ENCODE results near the gene YY2. TPM values are rescaled to one million over a fixed set of nuclear protein-coding genes. Genes with fewer than 3 reads are reported as not detected.

Gene YY2
- polyA plus RNA-seq, 2 of the 4 experiments (the other 2 are of a cell fraction), result 1.8 to 3.2 TPM

Small RNAs within 50 kb of the gene (small RNA-seq; reads per million reads assigned to genes)
- gene U73479.1, result 0 to 0.43 (median 0) reads per million in 6 experiments

Other genes with a start within 250 kb of the YY2 start
- not detected in 2 replicates for gene KLHL34, start 197.7 kb upstream of the YY2 start, polyA plus RNA-seq (2011; rRNA removed)
- not detected in 3 replicates for gene KLHL34, start 197.7 kb upstream of the YY2 start, polyA plus RNA-seq (2017; fragmentation: RNase III; extraction: RNeasy Plus Mini Kit Qiagen cat#74134 plus additional on column Dnase treatment)
- gene SMPX, start 97.9 kb upstream of the YY2 start, polyA plus RNA-seq (2011; rRNA removed), result 0.23 TPM in 1 of 2 replicates, not detected in the other
- gene SMPX, start 97.9 kb upstream of the YY2 start, polyA plus RNA-seq (2017; fragmentation: RNase III; extraction: RNeasy Plus Mini Kit Qiagen cat#74134 plus additional on column Dnase treatment), result 0.13 TPM in 1 of 3 replicates, not detected in the others
- 56.5 and 65.6 TPM in 2 replicates for gene MBTPS2, start 16.4 kb upstream of the YY2 start, polyA plus RNA-seq (2011; rRNA removed)
- gene MBTPS2, start 16.4 kb upstream of the YY2 start, polyA plus RNA-seq (2017; fragmentation: RNase III; extraction: RNeasy Plus Mini Kit Qiagen cat#74134 plus additional on column Dnase treatment), result 24.0 to 24.7 TPM (median 24.3 TPM) in 3 replicates
- gene SMS, start 84.7 kb downstream of the YY2 start, polyA plus RNA-seq (2011; rRNA removed), result 85.7 and 129 TPM in 2 replicates
- 180 to 193 TPM (median 180 TPM) in 3 replicates for gene SMS, start 84.7 kb downstream of the YY2 start, polyA plus RNA-seq (2017; fragmentation: RNase III; extraction: RNeasy Plus Mini Kit Qiagen cat#74134 plus additional on column Dnase treatment)
- gene PHEX, start 176.3 kb downstream of the YY2 start, polyA plus RNA-seq (2011; rRNA removed), result 0.81 and 0.98 TPM in 2 replicates
- 0.28 to 0.33 TPM (median 0.31 TPM) in 3 replicates for gene PHEX, start 176.3 kb downstream of the YY2 start, polyA plus RNA-seq (2017; fragmentation: RNase III; extraction: RNeasy Plus Mini Kit Qiagen cat#74134 plus additional on column Dnase treatment)